Measurements from ENCODE around the gene LBP. TPM values are rescaled to one million over a fixed set of nuclear protein-coding genes. Genes with fewer than 3 reads are reported as not detected.

LBP gene
- total and polyA plus RNA-seq, 2 experiments from 2014 or later, result 0.10 to 0.19 TPM

DNA sequence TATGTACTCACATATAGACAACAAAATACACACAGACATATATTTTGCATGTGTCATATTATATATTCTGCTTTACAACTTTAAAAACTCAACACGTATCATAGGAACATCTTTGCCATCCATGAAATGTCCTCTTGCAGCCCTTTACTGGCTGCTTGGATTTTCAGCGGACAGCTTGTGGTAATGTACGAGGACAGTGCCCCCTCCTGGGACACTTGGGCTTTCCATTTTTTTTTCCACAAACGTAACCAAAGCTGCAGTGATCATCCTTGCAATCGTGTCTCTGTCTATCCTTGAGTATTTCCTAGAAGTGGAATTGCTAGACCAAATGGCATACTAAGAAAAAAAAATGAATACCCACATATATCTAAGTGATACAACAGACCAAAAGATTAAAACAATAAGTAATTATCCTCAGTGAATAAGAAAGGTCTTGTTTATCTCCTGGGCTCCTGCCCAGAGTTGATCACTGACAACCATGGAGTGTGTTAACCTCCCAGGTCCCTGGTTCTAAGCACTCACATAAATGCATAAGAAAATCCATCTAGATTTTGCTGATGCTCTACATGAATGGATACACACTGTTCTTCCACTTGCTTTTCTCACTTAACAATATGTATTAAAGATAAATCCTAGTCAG, 24.2 kb upstream of the LBP start (continued):
- TF ChIP-seq, protein P1, sequence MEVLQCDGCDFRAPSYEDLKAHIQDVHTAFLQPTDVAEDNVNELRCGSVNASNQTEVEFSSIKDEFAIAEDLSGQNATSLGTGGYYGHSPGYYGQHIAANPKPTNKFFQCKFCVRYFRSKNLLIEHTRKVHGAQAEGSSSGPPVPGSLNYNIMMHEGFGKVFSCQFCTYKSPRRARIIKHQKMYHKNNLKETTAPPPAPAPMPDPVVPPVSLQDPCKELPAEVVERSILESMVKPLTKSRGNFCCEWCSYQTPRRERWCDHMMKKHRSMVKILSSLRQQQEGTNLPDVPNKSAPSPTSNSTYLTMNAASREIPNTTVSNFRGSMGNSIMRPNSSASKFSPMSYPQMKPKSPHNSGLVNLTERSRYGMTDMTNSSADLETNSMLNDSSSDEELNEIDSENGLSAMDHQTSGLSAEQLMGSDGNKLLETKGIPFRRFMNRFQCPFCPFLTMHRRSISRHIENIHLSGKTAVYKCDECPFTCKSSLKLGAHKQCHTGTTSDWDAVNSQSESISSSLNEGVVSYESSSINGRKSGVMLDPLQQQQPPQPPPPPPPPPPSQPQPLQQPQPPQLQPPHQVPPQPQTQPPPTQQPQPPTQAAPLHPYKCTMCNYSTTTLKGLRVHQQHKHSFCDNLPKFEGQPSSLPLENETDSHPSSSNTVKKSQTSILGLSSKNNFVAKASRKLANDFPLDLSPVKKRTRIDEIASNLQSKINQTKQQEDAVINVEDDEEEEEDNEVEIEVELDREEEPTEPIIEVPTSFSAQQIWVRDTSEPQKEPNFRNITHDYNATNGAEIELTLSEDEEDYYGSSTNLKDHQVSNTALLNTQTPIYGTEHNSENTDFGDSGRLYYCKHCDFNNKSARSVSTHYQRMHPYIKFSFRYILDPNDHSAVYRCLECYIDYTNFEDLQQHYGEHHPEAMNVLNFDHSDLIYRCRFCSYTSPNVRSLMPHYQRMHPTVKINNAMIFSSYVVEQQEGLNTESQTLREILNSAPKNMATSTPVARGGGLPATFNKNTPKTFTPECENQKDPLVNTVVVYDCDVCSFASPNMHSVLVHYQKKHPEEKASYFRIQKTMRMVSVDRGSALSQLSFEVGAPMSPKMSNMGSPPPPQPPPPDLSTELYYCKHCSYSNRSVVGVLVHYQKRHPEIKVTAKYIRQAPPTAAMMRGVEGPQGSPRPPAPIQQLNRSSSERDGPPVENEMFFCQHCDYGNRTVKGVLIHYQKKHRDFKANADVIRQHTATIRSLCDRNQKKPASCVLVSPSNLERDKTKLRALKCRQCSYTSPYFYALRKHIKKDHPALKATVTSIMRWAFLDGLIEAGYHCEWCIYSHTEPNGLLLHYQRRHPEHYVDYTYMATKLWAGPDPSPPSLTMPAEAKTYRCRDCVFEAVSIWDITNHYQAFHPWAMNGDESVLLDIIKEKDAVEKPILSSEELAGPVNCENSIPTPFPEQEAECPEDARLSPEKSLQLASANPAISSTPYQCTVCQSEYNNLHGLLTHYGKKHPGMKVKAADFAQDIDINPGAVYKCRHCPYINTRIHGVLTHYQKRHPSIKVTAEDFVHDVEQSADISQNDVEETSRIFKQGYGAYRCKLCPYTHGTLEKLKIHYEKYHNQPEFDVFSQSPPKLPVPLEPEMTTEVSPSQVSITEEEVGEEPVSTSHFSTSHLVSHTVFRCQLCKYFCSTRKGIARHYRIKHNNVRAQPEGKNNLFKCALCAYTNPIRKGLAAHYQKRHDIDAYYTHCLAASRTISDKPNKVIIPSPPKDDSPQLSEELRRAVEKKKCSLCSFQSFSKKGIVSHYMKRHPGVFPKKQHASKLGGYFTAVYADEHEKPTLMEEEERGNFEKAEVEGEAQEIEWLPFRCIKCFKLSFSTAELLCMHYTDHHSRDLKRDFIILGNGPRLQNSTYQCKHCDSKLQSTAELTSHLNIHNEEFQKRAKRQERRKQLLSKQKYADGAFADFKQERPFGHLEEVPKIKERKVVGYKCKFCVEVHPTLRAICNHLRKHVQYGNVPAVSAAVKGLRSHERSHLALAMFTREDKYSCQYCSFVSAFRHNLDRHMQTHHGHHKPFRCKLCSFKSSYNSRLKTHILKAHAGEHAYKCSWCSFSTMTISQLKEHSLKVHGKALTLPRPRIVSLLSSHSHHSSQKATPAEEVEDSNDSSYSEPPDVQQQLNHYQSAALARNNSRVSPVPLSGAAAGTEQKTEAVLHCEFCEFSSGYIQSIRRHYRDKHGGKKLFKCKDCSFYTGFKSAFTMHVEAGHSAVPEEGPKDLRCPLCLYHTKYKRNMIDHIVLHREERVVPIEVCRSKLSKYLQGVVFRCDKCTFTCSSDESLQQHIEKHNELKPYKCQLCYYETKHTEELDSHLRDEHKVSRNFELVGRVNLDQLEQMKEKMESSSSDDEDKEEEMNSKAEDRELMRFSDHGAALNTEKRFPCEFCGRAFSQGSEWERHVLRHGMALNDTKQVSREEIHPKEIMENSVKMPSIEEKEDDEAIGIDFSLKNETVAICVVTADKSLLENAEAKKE (CRISPR knock-in tag; IDR thresholded peaks at IDR 0.05), result no peak
- TF ChIP-seq STAT1 (IDR thresholded peaks at IDR 0.05; ENCODE audit: unreplicated experiment), result no peak

DNA sequence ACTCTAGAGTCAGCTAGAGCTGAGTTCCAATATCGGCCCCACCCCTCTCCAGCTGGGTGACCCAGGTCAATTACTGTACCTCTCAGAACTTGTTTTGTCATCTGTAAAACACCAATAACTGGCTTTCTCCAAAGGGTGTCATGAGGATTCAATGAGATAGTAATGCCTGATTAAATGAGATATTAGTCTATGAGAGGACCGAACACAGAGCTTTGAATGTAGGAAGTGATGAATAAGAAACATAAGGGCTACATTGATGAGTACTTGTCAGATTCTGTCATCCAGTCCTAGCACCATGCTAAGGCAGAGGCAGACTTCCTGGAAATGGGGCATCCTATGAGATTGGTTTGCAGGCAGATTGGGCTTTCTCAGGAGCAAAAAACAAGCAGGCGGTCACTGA, 22.1 kb upstream of the LBP start:
- H3F3A ChIP-seq (replicated peaks; ENCODE audit: low read depth), result no peaks in the 10 kb centered on the region
- no peaks in the 10 kb centered on the region for H4K20me1 ChIP-seq (replicated peaks; ENCODE audit: insufficient read depth)
- H3K36me3 Mint-ChIP-seq (ENCODE audit: low read depth), result no peaks in the 10 kb centered on the region
- no peaks in the 10 kb centered on the region for H3K79me2 ChIP-seq (replicated peaks; ENCODE audit: insufficient read depth)
- H3K27ac ChIP-seq (ENCODE audit: low read depth), result no peak overlapping the region
- H3K27me3 ChIP-seq (ENCODE audit: insufficient read depth), result no peaks in the 10 kb centered on the region
- no peak overlapping the region for H3K4me3 ChIP-seq
- H3K9me3 Mint-ChIP-seq, result no peaks in the 10 kb centered on the region
- DNase-seq (ENCODE audit: low spot score) (no peak), ATAC-seq (no peak)
- no peaks in the 10 kb centered on the region for H3K4me1 Mint-ChIP-seq
- H3K27me3 Mint-ChIP-seq (ENCODE audit: insufficient read depth, low read depth, poor library complexity), result peaks cover 5% of the 10 kb centered on the region
- no peaks in the 10 kb centered on the region for H3K4me1 ChIP-seq (ENCODE audit: insufficient read depth)
- no peak overlapping the region for H3K4me3 Mint-ChIP-seq
- no peaks in the 10 kb centered on the region for H3K36me3 ChIP-seq (ENCODE audit: insufficient read depth)
- H2AFZ ChIP-seq, result no peak overlapping the region
- H3K4me2 ChIP-seq, result no peak overlapping the region
- H3K27ac Mint-ChIP-seq, result no peak overlapping the region
- H3K9me2 ChIP-seq (ENCODE audit: insufficient read depth), result no peaks in the 10 kb centered on the region
- TF ChIP-seq NANOG (IDR thresholded peaks at IDR 0.05; ENCODE audit: borderline replicate concordance) (no peak), EZH2 (IDR thresholded peaks at IDR 0.05; ENCODE audit: low read depth, unreplicated experiment) (no peak), STAT1 (IDR thresholded peaks at IDR 0.05; ENCODE audit: unreplicated experiment) (no peak), ZNF331 (CRISPR knock-in tag; IDR thresholded peaks at IDR 0.05; ENCODE audit: low read depth) (no peak)
- TF ChIP-seq, protein P2, sequence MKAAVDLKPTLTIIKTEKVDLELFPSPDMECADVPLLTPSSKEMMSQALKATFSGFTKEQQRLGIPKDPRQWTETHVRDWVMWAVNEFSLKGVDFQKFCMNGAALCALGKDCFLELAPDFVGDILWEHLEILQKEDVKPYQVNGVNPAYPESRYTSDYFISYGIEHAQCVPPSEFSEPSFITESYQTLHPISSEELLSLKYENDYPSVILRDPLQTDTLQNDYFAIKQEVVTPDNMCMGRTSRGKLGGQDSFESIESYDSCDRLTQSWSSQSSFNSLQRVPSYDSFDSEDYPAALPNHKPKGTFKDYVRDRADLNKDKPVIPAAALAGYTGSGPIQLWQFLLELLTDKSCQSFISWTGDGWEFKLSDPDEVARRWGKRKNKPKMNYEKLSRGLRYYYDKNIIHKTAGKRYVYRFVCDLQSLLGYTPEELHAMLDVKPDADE (IDR thresholded peaks at IDR 0.05), result no peak
- TF ChIP-seq, protein P3, sequence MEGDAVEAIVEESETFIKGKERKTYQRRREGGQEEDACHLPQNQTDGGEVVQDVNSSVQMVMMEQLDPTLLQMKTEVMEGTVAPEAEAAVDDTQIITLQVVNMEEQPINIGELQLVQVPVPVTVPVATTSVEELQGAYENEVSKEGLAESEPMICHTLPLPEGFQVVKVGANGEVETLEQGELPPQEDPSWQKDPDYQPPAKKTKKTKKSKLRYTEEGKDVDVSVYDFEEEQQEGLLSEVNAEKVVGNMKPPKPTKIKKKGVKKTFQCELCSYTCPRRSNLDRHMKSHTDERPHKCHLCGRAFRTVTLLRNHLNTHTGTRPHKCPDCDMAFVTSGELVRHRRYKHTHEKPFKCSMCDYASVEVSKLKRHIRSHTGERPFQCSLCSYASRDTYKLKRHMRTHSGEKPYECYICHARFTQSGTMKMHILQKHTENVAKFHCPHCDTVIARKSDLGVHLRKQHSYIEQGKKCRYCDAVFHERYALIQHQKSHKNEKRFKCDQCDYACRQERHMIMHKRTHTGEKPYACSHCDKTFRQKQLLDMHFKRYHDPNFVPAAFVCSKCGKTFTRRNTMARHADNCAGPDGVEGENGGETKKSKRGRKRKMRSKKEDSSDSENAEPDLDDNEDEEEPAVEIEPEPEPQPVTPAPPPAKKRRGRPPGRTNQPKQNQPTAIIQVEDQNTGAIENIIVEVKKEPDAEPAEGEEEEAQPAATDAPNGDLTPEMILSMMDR (conservative IDR thresholded peaks at IDR 0.05; ENCODE audit: low read depth in 2 of 2), result no peak

Measured in GM23338 (cell line).